ENCODE data around the gene DCBLD1. TPM values are rescaled to one million over a fixed set of nuclear protein-coding genes. Genes with fewer than 3 reads are reported as not detected.

The DCBLD1 gene
- total RNA-seq, 2 donors from 2014 or later = 8.8 to 17.6 TPM

- DNase-seq (ENCODE audit: low spot score) = no peak
- H3K4me1 ChIP-seq (replicated peaks) = no peaks in the 10 kb centered on the region
- no peak overlapping the region for H3K27ac ChIP-seq
- H3K36me3 ChIP-seq = no peaks in the 10 kb centered on the region
- 96% methylated on average over 4 of the region's 4 CpGs for WGBS
- no peaks in the 10 kb centered on the region for H3K9me3 ChIP-seq
- no peak for TF ChIP-seq CTCF (IDR thresholded peaks at IDR 0.05)
- TF ChIP-seq POLR2AphosphoS5 (IDR thresholded peaks at IDR 0.05) = no peak
- TF ChIP-seq POLR2A (IDR thresholded peaks at IDR 0.05) = no peak
- no peaks in the 10 kb centered on the region for H3K27me3 ChIP-seq (replicated peaks; ENCODE audit: insufficient read depth)
- intact Hi-C loops (cut with DNase I) = no loop called here
- no peak overlapping the region for H3K4me3 ChIP-seq
Observed at GRCh38 chr6:117530467-117531242, 48.2 kb downstream of the DCBLD1 start.

- Histone ChIP-seq H3K27me3 (replicated peaks; ENCODE audit: insufficient read depth) (no peaks in the 10 kb centered on the region), H3K4me1 (replicated peaks) (no peaks in the 10 kb centered on the region), H3K4me3 (no peak overlapping the region), H3K27ac (no peak overlapping the region), H3K9me3 (no peaks in the 10 kb centered on the region), H3K36me3 (no peaks in the 10 kb centered on the region)
- 67% methylated on average over 6 of the region's 6 CpGs for WGBS
- intact Hi-C loops (cut with DNase I) = no loop called here
- TF ChIP-seq POLR2A (IDR thresholded peaks at IDR 0.05) (no peak), CTCF (IDR thresholded peaks at IDR 0.05) (no peak), POLR2AphosphoS5 (IDR thresholded peaks at IDR 0.05) (no peak)
- no peak for DNase-seq (ENCODE audit: low spot score)
Observed at GRCh38 chr6:117531346-117531745, 48.9 kb downstream of the DCBLD1 start.

- H3K9me3 ChIP-seq = no peaks in the 10 kb centered on the region
- H3K4me1 ChIP-seq (replicated peaks) = no peaks in the 10 kb centered on the region
- no peak for DNase-seq (ENCODE audit: low spot score)
- no peaks in the 10 kb centered on the region for H3K27me3 ChIP-seq (replicated peaks; ENCODE audit: insufficient read depth)
- TF ChIP-seq CTCF (IDR thresholded peaks at IDR 0.05) = no peak
- TF ChIP-seq POLR2AphosphoS5 (IDR thresholded peaks at IDR 0.05) = no peak
- no peak for TF ChIP-seq POLR2A (IDR thresholded peaks at IDR 0.05)
- H3K4me3 ChIP-seq = no peak overlapping the region
- intact Hi-C loops (cut with DNase I) = no loop called here
- H3K36me3 ChIP-seq = no peaks in the 10 kb centered on the region
- no peak overlapping the region for H3K27ac ChIP-seq
- WGBS = 96% methylated on average over 5 of the region's 5 CpGs
Observed at GRCh38 chr6:117531809-117532725, 49.6 kb downstream of the DCBLD1 start.

- Histone ChIP-seq H3K4me3 (no peak overlapping the region), H3K4me1 (replicated peaks) (no peaks in the 10 kb centered on the region), H3K27ac (no peak overlapping the region), H3K27me3 (replicated peaks; ENCODE audit: insufficient read depth) (no peaks in the 10 kb centered on the region), H3K36me3 (no peaks in the 10 kb centered on the region), H3K9me3 (no peaks in the 10 kb centered on the region)
- TF ChIP-seq POLR2AphosphoS5 (IDR thresholded peaks at IDR 0.05) = no peak
- TF ChIP-seq CTCF (IDR thresholded peaks at IDR 0.05) = no peak
- no peak for TF ChIP-seq POLR2A (IDR thresholded peaks at IDR 0.05)
- intact Hi-C loops (cut with DNase I) = no loop called here
- no peak for DNase-seq (ENCODE audit: low spot score)
- 92% methylated on average over 4 of the region's 4 CpGs for WGBS
Observed at GRCh38 chr6:117533775-117534174, 51.3 kb downstream of the DCBLD1 start.

Measured in prostate gland (tissue), 2 donors.